HG02973 (cell line): ENCODE data around the gene ASXL3.

Experiments used
- ATAC-seq: cut with Tn5 transposase; IDR thresholded peaks from one replicate; pipeline ENCODE4 v1.9.1; 2021; ENCODE audit warnings: moderate library complexity; ENCODE audit not compliant: unreplicated experiment

The ASXL3 gene

DNA sequence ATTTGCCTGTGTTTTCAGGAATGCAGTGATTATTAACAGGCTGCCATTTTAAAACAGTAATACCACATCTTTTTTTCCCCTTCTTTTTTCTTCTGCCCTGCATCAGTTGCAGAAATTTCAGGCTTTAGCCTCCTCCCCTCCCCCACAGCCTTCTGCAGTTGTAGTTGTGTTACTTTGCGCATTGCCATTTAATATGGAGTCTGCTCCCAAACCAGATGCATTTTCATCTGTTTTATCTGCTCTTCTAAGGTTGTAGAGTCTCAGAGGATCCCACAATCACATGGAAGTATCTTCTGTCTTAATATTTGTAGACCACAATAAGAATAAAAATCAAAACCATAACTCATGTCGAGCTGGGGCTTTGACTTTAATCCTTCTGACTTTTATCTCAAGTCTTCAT is 3.8 kb downstream of the ASXL3 start:
- ATAC-seq, result no peak

DNA sequence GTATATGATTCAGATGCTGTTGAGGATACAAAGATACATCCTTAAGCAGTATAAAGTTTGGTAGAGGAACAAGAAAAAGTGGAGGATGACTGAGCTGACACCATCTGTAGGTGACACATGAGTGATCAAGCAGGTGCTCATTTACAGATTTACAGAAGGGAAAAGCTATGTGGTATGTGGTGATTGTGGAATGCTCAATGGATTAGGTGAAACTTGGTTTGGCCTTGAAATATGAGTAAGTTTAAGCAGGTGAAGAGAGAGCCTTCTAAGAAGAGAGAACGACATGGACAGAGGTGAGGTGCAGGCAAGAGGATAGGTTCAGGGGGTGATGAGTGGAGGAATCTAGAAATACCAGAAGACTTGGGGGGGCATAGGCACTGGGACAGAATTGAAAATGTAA is 5.9 kb downstream of the ASXL3 start:
- ATAC-seq, result no peak

- no peak for ATAC-seq
Observed at GRCh38 chr18:33584548-33585430, 6.8 kb downstream of the ASXL3 start.

DNA sequence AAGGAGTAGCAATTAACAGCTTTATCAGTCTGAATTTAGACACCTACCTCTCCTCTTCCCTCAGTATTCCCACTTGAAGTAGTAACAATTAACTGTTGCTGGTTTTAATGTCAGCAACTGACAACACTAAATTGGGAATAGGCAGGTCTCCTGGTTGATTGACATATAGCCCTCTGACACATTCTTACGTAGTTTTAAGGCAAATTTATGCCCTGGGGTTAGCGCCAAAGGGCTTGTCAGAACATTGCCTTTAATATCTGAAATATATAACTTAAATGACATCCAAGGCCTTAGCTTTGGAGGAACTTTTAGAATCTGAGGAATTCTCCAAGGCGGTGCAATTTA is 7.4 kb downstream of the ASXL3 start:
- ATAC-seq, result no peak

DNA sequence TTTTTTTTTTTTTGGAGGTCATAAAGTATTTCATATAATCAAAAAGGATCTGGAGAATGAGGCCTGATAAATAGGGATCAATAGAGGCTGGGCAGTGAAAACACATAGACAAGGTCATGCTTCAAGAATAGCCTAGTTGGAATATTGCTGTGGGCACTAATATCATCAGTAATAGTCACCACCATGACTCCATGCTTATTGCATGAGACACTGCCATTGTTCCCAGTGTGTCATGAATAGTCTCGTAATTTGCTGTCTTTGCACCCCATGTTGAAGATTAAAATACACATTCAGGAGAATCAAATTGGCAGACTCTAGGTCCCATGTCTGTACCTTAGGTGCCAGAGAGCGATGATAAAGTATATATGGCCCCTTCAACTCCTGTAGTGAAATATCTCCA is 10.3 kb downstream of the ASXL3 start:
- no peak for ATAC-seq

DNA sequence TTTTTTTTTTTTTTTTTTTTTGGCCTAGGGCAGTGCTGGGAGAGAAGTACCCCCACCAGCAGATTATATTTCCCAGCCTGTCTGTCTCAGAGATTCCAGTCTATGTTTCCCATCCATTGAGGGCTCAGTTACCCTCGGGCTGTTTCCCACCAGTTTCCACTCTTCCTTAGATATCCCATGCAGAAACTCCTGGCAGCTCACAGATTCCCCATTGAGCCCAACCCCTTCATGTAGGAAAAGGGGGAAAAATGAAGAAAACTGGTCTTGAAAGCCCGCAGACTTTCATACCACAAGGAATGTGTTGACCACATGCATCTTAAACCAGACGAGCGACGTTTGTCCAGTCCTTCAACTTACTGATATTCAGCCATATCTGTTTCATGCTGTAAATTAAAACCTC is 15.2 kb downstream of the ASXL3 start:
- no peak for ATAC-seq

DNA sequence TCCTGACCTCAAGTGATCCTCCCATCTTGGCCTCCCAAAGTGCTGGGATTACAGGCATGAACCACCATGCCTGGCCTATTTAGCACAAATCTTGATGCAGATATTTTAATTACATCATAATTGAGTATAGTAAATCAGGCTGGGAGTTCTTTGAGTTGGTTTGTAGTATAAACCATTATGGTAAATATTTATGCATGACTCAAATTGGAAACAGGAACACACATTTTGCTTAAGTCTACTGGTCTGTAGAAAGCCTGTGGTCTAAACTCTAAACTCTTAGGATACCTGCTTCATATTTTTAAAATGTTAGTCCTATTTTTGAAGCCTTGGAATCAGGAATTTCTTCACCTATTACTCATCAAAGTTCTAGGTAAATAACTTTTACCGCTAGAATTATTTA is 16.8 kb downstream of the ASXL3 start:
- no peak for ATAC-seq

DNA sequence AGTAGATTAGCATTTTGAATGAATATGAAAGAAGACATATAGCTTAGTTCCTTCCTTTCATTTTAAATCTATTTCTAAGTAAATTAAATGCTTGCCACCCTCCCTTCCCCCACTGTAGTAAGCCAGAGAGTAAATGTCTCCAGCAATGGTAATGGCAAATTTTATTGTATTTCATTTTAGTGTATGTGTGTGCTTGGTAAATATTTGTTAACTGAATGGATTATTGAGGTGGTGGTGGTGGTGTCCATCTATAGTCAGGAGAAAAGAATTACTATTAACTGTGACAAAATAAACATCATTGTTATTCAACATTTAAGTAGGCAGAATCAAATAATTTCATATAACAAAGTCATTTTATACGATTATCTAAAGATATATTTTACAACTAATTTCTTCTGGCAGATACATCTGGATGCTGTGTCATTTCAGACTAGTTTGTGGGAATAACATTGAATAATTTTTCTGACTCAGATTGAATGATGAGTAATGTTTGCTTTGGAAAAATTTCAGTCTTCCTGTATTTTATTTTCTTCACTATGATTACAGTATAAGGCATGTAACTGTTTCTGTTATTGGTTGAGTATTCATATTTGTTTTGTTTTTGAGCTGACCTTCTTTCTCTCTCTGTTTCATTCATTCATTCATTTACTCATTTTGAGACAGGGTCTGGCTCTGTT is 18.3 kb downstream of the ASXL3 start:
- ATAC-seq, result no peak

GRCh38 chr18:33600846-33601245 is 22.8 kb downstream of the ASXL3 start:
- ATAC-seq, result no peak

- ATAC-seq, result no peak
Observed at GRCh38 chr18:33603454-33603853, 25.4 kb downstream of the ASXL3 start.

GRCh38 chr18:33605250-33605649 is 27.2 kb downstream of the ASXL3 start:
- ATAC-seq, result no peak

- no peak for ATAC-seq
Observed at GRCh38 chr18:33606621-33607020, 28.6 kb downstream of the ASXL3 start.

DNA sequence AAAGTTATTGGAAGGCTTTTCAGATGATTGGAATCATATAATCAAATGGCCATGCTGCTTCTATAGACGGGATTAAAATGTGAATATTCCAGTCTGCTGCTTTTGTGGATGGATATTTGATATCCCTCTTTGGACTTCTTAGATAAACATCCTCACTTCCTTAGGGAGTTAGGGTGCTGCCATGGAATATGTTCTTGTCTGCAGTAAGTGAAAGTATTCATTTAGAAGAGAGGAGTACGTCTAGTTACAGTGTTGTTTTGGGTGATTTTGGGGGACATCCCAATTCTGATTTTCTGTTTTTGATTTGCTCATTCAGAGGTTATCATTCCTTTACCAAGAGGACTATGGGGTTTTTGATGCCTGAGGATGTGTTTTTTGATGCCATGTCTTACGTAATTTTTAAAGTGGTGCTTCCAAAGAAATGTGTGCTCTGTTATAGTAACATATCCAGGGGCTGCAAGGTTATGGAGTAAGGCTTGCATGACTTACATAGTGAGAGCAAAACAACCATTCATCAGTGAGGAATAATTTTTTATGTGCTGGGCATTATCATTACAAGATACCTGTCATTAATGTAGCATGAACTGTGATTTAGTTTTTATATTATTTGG is 33.6 kb downstream of the ASXL3 start:
- no peak for ATAC-seq

DNA sequence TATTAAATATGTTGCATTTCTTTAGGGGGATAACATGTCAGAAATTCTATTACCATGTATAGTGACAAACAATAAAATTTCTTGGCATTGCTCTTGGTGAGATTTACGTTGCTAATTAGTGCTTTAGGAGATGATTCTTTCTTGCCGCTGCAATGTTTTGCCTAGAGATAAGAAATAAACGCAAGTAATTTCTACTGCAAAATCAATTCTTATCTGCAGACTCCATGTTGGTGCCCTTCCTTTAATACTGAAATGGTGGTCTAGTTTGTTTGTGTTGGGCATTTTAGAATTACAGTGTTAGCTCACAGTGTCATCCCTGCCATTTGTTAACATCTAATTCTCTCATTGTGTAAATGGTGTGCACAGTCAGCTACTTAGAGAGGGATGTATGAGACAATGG is 34.6 kb downstream of the ASXL3 start:
- no peak for ATAC-seq

DNA sequence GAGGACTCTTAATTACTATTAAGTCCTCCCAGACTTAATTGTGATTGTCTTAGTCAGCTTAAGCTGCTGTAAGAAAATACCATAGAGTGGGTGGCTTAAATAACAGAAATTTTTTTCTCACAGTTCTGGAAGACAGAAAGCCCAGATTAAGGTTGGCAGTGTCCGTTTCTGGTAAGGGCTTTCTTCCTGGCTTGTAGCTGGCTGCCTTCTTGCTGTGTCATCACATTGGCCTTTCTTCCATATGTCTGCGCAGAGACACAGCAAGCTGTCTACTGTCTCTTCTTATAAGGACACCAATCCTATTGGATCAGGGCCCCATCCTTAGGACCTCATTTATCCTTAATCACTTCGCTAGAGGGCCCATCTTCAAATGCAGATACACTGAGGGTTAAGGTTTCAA is 38.5 kb downstream of the ASXL3 start:
- no peak for ATAC-seq

GRCh38 chr18:33627114-33627513 is 49.1 kb downstream of the ASXL3 start:
- ATAC-seq, result no peak

DNA sequence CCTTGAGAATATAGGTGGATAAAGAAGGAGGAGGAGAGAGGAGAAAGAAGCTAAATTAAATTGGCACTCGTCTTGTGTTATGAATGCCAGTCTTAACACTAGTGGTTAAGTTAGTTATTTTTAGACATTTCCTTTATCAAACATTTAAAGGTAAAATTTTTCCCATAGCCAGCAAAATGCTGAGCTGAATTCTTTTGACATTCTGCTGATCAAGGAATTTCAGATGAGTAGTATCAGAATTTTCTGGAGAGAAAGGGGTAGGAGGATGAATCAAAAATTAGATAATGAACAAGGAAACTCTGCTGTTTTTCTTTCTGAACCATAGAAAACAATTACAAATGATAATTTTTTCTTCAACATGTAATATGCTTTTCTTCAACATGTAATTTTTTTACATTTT is 52.5 kb downstream of the ASXL3 start:
- no peak for ATAC-seq

- no peak for ATAC-seq
Observed at GRCh38 chr18:33641141-33641540, 63.1 kb downstream of the ASXL3 start.

- ATAC-seq, result no peak
Observed at GRCh38 chr18:33644494-33644893, 66.5 kb downstream of the ASXL3 start.

DNA sequence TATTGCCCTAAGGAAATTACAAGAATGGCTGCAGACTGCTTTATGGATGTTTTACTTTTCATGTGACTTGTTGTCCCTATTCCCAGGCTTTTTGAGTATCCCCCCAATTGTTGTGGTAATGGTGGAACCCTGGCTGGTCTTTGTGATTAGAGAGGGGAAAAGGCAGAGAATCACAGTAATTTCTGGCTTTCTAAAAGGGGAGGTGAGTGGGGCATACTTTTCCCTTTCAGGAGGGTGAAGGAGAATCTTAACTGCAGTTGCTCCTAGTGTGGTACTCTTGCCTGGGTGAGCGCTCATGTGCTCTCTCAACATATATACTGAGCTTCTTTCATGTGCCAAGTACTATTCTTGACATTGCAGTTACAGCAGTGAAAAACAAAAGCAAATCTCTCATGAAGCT is 69.3 kb downstream of the ASXL3 start:
- ATAC-seq, result no peak

GRCh38 chr18:33652635-33653034 is 74.6 kb downstream of the ASXL3 start:
- no peak for ATAC-seq

DNA sequence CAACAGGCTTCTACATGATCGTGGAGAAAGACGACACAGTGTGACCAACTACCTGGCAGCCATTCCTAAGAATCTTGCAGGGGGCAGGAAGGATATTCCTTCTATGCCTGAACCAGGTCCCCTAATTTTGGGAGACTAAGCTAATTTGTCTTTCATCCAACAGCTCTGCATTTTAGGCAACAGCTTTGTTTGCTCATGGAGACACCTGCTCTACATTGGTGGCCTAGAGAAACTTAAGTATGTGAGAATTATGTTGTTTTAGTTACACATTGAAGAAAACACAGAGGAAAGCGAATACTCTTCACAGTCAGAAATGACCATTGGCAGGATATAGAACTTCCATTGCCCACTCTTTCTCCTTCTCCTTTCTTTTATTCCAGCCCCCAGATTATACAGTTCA is 75.2 kb downstream of the ASXL3 start:
- ATAC-seq, result no peak
